Gastrocnemius medialis (tissue), 4 donors: ENCODE measurements around the gene HSBP1L1.

Source experiments
- POLR2A ChIP-seq, 2 donors: fragments of 450-650 bp; IDR thresholded peaks; one replicate each; pipeline ENCODE4 v1.6.1; 2017; ENCODE audit warnings: antibody characterized with exemption in 2 of 2, mild to moderate bottlenecking in 2 of 2, moderate library complexity in 2 of 2
- TF ChIP-seq, protein P1 (sequence below), 5 experiments: fragments of 450-650 bp in 3 of 5; fragments of 200-600 bp in 2 of 5; sonication (generic) in 2 of 5; IDR thresholded peaks in 4 of 5; conservative IDR thresholded peaks in 1 of 5; 1 replicate in 4 of 5; 2 replicates in 1 of 5; pipeline ENCODE4 v1.5.1; 2016 to 2019; ENCODE audit warnings: antibody characterized with exemption in 5 of 5, mild to moderate bottlenecking in 3 of 5, moderate library complexity in 3 of 5

DNA sequence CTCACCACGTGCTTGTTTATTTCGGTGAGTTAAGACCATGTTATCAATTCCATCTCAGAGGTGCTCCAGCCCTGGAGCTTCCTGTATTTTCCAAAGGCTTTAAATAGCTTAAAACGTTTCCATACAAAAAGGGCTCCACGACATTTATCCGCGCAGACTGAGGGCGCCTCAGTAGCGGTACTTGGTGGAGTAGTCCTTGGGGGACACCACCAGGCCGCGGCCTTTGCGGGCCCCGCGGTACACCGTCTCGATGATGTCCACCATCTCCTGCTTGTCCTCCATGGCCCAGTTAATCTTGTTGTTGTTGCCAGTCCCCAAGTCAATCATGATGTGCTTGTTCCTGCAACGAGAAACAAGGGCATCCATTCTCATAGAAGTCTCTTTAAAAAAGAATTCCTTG lies 9.1 kb downstream of the HSBP1L1 start:
- TF ChIP-seq, protein P1, sequence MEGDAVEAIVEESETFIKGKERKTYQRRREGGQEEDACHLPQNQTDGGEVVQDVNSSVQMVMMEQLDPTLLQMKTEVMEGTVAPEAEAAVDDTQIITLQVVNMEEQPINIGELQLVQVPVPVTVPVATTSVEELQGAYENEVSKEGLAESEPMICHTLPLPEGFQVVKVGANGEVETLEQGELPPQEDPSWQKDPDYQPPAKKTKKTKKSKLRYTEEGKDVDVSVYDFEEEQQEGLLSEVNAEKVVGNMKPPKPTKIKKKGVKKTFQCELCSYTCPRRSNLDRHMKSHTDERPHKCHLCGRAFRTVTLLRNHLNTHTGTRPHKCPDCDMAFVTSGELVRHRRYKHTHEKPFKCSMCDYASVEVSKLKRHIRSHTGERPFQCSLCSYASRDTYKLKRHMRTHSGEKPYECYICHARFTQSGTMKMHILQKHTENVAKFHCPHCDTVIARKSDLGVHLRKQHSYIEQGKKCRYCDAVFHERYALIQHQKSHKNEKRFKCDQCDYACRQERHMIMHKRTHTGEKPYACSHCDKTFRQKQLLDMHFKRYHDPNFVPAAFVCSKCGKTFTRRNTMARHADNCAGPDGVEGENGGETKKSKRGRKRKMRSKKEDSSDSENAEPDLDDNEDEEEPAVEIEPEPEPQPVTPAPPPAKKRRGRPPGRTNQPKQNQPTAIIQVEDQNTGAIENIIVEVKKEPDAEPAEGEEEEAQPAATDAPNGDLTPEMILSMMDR (IDR thresholded peaks at IDR 0.05 in 4 of 5, conservative IDR thresholded peaks at IDR 0.05 in 1 of 5), result no peak
- TF ChIP-seq POLR2A (IDR thresholded peaks at IDR 0.05), result no peak
